Activated naive CD4-positive, alpha-beta T cell treated with Interleukin-2 at 50 U/mL for 16 hours (primary cell): ENCODE measurements around the gene PIGL.
"Not testable (repeated sequence)": the region's sequence is repeated elsewhere in the genome, so short reads cannot be mapped to it uniquely, and the experiment has no call there.

Experiments used
- DNase-seq: peaks from one replicate; pipeline ENCODE4 v3.0.0-alpha.2; 2020

PIGL gene

DNA sequence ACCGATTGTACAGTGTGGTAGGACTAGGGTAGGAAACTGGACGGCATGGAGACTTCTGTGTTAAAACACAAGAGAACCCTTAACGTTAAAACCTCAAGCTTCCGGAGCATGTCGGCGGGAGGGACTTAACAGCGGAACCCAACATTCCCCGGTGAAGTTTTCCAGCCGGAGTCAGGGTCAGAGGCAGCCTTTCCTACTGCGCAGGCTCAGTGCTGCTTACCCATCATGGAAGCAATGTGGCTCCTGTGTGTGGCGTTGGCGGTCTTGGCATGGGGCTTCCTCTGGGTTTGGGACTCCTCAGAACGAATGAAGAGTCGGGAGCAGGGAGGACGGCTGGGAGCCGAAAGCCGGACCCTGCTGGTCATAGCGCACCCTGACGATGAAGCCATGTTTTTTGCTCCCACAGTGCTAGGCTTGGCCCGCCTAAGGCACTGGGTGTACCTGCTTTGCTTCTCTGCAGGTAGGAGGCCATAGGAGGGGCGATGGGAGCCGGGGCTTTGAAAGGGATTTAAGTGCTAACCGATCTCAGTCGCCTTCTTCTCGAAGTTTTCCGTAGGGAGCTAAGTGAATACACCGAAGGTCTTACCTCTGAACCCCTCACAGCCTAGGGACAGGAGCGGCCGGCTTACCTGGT lies at the start of gene PIGL:
PIGL (plus strand) TSS at position 209 of the 634 bp plus-strand sequence; CDS start at position 226, 17 bp downstream.
- peak; percentile 91 for DNase-seq

- no peak for DNase-seq
Observed at GRCh38 chr17:16171613-16172012, 45.4 kb upstream of the PIGL start.

DNA sequence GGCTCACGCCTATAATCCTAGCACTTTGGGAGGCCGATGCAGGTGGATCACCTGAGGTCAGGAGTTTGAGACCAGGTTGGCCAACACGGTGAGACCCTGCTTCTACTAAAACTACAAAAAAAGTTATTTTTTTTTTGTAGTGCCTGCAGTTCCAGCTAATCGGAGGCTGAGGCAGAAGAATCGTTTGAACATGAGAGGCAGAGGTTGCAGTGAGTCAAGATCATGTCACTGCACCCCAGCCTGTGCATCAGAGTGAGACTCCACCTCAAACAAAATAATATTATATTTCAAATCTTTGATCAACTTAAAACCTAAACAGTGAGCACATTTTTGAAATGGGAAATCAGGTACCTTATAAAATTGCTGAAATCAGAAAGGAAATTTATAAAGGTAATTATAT lies 38.2 kb upstream of the PIGL start:
- no peak for DNase-seq

- DNase-seq: no peak
Observed at GRCh38 chr17:16181581-16181980, 35.4 kb upstream of the PIGL start.

DNA sequence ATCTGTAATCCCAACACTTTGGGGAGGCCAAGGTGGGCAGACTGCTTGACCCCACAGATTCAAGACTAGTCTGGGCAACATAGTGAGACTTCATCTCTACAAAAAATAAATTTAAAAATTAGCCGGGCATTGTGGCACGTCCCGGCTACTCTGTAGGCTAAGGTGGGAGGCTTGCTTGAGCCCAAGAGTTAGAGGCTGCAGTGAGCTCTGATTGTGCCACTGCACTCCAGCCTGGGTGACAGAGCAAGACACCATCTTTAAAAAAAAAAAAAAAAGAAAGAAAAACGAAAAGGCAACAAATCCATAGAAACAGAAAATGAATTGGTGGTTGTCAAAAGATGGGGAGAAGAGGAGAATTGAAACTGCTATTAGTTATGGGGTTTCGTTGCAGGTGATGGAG lies 29.4 kb upstream of the PIGL start:
- DNase-seq: no peak

- no peak for DNase-seq
Observed at GRCh38 chr17:16189791-16190348, 27.1 kb upstream of the PIGL start.

DNA sequence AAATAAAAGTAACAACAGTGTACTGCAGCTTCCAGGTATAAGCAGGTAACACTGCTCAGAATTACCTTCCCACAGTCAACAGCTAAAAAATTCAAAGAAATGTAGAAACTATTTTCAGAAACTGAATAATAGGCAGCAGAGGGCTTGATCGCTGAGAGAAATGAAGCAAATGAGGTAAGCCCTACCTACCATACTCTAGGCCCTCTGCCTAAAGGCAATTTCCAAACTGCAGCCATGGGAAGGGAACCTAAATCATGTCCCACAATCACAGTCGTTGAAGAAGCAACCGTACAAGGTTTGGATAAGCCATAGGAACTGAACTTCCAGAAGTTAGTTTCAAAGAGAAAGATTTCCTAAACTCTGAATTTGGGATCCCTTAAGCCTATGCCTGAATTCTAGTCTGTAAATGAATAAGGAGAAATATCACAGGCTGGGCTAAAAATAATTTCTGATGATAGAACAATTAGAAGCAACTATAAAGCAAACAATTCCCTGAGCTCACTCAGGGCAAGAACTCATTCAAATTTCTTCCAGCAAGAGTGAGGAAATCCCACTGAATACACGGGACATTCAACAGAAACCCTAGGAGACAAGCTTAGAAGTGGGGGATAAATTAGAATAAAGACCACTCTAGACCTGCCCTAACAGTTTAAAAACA lies 26.2 kb upstream of the PIGL start:
- no peak for DNase-seq

GRCh38 chr17:16191604-16192003 lies 25.4 kb upstream of the PIGL start:
- DNase-seq: no peak

DNA sequence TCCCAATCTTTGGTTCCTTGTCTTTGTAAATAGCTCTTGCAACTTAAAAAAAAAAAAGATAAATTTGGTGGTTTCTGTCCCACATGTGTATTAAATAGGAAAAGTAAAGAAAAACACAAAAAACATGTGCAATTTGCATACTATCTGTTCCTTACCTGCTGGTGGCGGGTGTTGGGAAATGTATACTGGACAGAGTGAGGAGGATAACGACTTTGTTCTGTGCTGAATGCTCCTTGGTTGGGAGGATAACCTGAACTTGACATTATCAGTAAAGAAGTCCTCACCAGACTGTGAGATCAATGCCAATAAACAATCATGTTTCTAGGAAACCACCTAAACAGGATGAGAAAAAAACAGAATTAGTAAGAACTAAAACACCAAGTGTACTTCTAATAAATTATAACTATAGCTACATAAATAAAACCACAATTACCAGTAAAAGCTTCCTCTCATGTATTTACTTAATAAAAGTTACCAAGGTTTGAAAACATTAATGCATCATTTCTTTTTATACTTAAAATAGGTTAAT lies 22.6 kb upstream of the PIGL start:
- DNase-seq: not testable (repeated sequence)

DNA sequence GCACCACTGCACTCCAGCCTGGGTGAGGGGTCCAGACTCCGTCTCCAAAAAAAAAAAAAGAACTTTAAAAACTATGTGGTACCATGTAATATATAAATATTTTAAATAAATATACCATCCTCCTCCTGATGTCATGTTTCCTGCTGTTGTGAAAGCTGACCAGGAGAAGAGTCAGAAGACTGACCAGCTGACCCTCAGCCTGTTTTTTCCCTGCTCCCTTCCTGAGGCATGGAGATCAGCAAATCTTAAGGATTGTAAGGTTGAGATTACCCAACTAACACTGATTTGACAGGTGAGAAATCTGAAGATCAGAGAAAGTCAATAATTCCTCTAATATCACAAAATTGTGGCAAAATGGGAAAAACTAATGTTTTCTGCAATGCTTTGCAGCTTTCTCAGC lies 19.7 kb upstream of the PIGL start:
- DNase-seq: no peak

DNA sequence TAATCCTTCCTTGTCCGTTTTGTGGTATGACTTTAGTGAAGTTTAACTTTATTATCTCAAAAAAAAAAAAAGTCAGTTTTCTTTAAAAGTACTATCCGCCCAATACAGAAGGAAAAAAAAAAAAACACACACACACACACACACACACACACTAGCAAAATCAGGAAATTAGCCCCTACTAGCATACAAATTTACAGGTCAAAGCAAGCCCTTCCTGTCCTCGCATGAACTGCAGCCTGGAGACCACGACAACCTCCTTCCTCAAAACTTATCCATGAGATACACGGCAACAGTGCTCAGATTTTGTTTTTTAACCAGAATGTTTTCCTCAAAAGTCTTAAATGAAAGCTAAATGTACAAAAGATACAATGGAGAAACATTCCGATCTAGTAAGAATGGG lies 17.9 kb upstream of the PIGL start:
- DNase-seq: no peak

DNA sequence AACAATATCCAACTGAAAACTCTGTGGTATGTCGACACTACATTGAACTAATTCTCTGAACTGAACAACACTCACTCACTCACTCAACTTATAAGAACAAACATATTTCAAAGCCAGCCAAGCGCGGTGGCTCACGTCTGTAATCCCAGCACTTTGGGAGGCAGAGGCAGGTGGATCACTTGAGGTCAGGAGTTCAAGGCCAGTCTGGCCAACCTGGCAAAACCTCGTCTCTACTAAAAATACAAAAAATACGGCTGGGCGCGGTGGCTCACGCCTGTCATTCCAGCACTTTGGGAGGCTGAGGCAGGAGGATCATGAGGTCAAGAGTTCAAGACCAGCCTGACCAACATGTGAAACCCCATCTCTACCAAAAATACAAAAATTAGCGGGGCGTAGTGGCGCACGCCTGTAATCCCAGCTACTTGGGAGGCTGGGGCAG lies 15.3 kb upstream of the PIGL start:
- DNase-seq: not testable (repeated sequence)

DNA sequence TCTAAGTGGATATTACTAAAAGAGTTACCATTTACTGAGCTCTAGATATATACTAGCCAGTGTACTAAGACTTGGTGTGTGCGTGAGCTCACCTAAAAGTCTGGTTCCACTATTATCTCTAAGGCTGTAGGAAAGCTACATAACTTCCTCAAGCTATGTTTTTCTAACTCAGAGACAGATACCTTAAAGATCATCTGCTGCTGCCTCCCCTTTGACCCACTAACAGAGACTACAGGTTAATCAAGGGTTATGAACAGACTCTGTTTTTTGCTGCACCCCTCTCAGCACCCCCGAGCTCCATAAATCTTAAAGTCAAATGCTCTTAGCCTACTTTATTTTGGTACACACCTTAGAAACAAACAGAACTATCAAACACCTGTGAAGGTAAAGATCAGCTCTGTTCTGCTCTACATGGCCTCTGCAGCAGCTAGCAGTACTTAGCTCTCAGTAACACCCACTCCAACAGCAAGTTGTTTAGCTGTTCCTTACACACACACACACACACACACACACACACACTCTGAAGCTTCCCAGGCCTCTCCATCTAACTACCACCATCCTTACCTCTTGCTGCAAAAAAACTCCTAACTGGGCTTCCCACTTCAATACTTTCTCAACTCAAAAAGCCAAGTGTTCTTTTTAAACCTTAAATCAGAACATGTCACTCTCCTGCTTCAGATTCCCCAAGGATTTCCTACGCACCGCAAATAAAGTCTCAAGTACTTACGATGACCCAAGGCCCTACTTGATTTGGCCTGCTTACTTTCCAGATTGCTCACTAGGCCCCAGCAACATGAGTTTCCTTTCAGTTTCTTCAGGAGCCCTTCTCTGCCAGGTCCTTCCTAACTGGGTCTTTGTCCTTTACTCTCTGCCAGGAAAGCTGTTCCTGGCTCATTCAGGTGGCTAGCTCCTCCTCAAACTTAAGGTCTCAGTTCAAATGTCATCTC lies 14.2 kb upstream of the PIGL start:
- not testable (repeated sequence) for DNase-seq

- not testable (repeated sequence) for DNase-seq
Observed at GRCh38 chr17:16204763-16205162, 12.2 kb upstream of the PIGL start.

DNA sequence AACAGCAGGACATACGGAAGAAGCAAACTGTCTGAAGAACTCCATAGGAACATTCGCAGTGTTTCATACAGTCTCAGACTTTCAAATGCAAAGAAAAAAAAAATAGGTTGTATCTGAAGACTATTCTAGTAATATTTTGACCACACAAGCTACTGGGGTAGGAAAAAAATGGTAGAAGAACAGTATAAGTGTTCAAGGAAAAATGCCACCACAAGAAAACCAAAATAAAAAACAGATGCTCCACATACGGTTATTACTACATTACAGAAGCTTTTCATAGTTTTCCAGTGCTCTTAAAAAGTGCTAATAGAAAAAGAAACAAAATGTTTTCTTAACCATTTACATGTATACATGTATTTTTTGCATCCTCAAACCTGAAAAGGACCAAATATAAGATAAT lies 5.4 kb upstream of the PIGL start:
- no peak for DNase-seq

DNA sequence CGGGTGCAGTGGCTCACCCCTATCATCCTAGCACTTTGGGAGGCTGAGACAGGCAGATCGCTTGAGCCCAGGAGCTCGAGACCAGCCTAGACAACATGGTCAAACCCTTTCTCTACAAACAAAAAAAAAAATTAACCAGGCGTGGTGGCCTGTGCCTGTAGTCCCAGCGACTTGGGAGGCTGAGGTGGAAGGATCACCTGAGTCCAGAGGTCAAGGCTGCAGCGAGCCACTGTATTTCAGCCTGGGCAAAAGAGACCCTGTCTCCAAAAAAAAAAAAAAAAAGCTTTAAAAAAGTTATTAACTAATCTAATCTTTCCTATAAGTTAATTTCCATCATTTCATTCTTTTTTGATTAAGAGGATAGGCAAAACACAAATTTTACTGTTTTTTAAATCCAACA lies 4.2 kb upstream of the PIGL start:
- no peak for DNase-seq

DNA sequence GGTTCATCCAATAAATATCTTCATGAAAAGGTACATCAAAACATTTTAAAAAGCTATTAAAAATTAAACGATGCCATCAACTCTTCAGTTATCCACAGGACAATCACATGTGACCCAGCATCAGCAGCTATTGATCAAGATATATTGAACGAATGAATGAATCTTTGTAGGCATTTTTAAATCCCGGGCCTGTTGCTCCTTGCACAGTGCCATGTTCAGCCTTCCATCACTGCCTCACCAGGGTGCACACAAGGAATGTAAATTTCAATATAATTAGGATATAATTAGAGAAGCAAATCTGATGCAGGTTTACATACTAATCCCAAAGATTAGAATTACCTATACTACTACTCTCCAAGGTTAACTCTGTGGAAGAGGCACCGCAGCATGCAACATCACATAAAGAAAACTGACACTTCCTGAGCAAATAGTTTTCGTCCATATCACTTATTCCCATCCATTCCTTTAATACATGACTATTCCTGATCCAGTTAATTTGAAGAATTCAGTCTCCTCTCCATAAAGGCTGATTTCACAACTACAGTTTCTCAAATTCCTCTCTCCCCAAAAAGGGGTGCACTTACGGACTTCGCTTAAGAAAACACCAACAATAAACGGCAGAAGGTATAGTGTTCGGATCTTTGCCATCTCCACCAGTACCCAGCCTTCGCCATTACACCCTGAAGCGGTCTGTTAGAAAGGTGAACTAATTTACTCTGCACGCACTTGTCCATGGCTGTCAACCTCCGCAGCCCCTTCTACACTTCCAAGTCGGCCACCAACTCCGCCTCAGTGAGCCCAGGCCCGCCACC lies 2.6 kb upstream of the PIGL start:
- DNase-seq: no peak

DNA sequence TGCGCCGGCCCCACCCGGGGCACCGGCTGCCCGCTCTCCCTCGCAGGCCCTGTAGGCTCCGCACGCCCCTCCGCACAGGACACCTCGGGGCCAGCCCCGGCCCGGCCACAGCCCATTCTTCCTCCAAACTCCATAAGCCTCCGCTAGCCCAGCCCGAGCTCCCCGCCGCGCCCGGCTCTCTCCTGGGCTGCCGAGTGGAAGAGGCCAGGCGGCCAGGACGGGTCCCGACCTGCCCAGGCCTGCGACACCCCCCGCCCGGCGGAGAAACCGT lies 2.1 kb upstream of the PIGL start:
- peak; percentile 46 for DNase-seq

- DNase-seq: peak; percentile 91
Observed at GRCh38 chr17:16215273-16215964, 1.6 kb upstream of the PIGL start, which contains the start of gene NCOR1. Gene NCOR1 (minus strand): TSS chr17:16215534. CDS start chr17:16194569, 20,965 bp downstream.

DNA sequence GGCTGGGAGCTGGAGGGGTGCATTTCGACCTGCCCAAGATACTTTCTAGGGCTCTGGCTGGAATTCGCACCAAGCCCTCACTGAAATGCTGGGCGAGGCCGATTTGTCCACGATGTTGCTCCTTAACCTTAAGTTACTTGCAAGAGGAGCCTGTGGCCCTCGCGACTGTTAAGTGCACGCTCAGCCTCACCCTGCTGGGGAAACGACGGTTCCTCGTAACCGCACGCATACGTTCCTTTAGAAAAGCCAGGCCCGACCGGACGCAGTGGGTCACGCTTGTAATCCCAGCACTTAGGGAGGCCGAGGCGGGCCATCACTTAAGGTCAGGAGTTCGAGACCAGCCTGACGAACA lies 1.1 kb upstream of the PIGL start:
- DNase-seq: no peak

DNA sequence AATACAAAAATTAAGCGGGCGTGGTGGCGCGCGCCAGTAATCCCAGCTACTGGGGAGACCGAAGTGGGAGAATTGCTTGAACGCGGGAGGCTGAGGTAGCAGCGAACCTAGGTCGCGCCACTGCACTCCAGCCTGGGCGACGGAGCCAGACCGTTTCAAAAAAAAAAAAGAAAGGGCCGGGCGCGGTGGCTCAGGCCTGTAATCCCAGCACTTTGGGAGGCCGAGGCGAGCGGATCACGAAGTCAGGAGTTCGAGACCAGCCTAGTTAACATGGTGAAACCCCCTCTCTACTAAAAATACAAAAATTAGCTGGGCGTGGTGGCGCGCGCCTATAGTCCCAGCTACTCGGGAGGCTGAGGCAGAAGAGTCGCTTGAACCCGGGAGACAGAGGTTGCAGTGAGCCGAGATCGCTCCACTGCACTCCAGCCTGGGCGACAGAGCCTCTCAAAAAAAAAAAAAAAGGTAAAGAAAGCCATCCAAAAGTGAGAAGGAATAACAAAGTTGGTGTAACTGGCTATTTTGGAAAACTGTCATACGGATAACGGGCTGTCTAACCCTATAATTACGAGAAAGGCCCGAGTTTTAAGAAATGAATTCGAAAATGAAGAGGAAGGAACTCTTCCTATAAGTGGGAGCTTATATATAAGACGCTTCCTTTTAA lies 539 bp upstream of the PIGL start:
- DNase-seq: not testable (repeated sequence)
